22Rv1 (cell line): ENCODE results near the gene MMP28.
A peak's percentile ranks its signal among the peaks of the same experiment; 100 is the strongest.

Experiments
- H3K27ac ChIP-seq: fragments of 450-650 bp; 2 replicates; pipeline ENCODE4 v1.5.1; 2017
- ZFX ChIP-seq: fragments of 450-650 bp; IDR thresholded peaks from 2 replicates; pipeline ENCODE4 v1.6.1; 2017; ENCODE audit warnings: antibody characterized with exemption, borderline replicate concordance
- TF ChIP-seq, protein P1 (sequence below): fragments of 450-650 bp; IDR thresholded peaks from 2 replicates; pipeline ENCODE4 v1.5.1; 2017; ENCODE audit warnings: mild to moderate bottlenecking

MMP28 gene

DNA sequence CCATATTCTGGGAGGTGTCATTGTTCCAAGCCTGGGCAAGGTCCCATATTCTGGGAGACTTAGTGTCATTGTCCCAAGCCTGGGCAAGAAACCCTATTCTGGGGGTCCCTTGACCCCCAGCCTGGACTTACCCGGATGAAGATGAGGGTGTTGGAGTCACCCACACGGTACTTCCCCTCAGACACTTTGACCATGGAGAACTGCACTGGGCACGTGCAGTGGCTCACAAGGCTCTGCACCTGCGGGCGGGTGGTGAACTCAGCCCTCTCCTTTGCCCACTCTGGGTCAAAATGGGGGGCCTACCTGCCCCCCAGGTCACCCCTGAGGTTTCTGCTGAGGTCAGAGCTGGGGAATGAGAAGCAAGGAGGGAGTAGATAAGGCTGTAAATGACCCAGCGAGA is 46.5 kb downstream of the MMP28 start:
- no peak overlapping the region for H3K27ac ChIP-seq
- TF ChIP-seq, protein P1, sequence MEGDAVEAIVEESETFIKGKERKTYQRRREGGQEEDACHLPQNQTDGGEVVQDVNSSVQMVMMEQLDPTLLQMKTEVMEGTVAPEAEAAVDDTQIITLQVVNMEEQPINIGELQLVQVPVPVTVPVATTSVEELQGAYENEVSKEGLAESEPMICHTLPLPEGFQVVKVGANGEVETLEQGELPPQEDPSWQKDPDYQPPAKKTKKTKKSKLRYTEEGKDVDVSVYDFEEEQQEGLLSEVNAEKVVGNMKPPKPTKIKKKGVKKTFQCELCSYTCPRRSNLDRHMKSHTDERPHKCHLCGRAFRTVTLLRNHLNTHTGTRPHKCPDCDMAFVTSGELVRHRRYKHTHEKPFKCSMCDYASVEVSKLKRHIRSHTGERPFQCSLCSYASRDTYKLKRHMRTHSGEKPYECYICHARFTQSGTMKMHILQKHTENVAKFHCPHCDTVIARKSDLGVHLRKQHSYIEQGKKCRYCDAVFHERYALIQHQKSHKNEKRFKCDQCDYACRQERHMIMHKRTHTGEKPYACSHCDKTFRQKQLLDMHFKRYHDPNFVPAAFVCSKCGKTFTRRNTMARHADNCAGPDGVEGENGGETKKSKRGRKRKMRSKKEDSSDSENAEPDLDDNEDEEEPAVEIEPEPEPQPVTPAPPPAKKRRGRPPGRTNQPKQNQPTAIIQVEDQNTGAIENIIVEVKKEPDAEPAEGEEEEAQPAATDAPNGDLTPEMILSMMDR, result no peak
- no peak for TF ChIP-seq ZFX

DNA sequence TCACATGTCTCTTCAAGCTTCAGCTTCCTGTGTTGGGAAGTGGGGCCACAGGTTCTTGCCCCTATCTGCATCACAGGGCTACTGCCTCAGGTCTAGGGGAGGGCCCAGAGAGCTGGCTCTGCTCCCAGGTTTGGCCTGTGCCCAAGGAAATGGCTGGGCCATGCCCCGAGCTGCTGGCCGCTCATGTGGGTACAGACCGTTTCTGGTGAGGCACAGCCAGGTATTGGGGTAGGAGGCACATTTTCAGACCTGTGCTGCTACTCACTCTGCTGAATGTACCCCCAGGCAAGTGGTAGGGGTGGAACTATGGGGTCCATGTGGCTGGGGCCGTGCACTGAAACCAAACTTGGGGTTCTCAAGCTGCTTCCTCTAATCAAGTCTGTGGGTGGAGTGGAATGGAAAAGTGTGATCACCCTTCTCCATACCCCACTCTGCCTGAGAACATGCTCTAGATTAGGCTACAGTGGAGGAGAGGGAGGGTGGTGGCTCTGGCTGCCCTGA is 47.0 kb downstream of the MMP28 start:
- no peak for TF ChIP-seq ZFX
- TF ChIP-seq, protein P1, result no peak
- H3K27ac ChIP-seq, result no peak overlapping the region

DNA sequence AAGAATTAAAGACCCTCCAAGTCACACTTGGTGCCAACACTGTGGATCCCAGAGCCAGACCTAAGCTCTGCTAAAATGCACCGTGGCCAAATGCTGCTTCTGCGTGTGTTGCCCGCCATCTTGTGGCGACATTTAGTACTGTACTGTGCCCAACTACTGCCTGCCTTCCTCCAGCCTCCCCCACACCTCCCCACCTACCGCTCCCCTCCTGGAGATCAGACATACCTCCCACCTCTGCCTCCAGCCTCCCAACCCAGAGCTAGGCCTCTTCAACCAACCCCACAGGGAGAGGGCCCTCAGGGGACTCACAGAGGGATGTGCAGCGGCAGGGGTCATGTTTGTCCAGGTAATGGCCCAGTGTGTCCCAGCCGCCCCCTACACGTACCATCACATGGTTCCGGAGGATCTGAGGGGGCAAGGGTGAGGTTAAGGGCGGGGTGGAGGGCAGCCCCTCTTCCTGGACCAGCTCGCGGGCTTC is 47.9 kb downstream of the MMP28 start:
- TF ChIP-seq, protein P1, result peak; percentile 84
- TF ChIP-seq ZFX, result no peak
- no peak overlapping the region for H3K27ac ChIP-seq

DNA sequence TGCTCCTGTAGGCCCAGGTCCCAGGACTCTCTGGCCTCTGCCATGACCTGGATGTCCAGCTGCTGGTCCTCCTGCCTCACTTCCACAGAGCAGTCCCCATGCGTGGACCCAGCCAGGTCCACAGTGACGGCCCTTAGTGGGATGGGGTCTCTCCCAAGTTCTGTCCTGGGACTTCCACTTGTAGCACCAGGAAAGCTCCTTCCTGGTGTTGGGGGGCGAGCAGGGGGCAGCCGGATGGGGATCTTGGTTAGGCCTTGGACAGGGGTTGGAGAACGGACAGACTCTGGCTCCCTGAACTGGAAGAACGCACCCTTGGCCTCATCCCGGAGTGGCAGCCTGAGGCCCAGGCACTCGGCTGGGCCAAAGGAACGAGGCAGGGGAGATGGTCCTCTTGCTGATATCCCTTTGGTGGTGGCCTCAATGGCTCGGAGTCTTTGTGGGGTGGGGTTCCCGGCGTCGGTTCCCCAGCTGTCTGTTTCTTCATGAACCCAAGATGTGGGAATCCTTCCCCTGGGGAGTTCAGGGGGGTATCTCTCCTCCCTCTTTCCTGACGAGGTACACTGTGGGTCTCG is 49.6 kb downstream of the MMP28 start:
- TF ChIP-seq ZFX, result no peak
- TF ChIP-seq, protein P1, result no peak
- no peak overlapping the region for H3K27ac ChIP-seq

DNA sequence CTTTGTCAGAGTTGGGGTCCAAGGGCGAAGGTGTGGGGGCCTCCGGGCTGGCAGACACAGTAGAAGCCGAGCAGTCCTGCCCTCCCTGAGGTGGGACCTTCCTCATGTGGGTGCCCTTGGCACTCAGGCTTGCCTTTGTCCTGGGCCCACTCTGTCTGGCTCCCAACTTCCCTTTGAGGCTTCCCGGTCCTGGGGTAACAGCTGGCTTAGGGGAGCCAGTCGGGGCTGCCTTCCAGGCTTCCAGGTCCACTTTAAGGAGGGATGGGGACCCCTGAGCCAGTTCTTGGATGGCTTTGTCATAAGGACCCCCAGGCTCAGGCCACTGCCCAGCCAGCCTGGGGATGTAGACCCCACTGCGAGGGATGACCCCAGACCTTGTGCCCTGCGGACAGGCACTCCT is 50.2 kb downstream of the MMP28 start:
- TF ChIP-seq, protein P1, result no peak
- TF ChIP-seq ZFX, result no peak
- no peak overlapping the region for H3K27ac ChIP-seq

DNA sequence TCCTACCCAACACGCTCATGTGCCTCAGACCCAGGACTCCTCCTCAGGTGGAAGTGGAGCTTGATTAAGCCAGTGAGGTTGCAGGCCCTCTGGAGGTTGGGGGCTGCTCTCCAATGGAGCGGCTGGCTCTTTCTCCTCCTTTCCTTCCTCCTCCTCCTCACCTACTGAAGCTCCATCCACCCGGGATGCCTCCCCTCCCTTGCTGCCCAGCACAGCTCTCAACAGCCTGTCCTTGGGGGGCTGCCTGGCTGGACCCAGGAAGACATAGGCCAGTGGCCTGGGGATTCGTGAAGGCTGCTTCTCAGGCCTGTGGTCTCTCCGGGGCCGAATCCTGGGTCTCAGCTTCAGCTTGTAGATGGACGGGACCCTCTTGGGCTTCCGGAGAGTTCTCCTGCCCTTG is 50.6 kb downstream of the MMP28 start:
- TF ChIP-seq, protein P1, result no peak
- TF ChIP-seq ZFX, result no peak
- H3K27ac ChIP-seq, result no peak overlapping the region

DNA sequence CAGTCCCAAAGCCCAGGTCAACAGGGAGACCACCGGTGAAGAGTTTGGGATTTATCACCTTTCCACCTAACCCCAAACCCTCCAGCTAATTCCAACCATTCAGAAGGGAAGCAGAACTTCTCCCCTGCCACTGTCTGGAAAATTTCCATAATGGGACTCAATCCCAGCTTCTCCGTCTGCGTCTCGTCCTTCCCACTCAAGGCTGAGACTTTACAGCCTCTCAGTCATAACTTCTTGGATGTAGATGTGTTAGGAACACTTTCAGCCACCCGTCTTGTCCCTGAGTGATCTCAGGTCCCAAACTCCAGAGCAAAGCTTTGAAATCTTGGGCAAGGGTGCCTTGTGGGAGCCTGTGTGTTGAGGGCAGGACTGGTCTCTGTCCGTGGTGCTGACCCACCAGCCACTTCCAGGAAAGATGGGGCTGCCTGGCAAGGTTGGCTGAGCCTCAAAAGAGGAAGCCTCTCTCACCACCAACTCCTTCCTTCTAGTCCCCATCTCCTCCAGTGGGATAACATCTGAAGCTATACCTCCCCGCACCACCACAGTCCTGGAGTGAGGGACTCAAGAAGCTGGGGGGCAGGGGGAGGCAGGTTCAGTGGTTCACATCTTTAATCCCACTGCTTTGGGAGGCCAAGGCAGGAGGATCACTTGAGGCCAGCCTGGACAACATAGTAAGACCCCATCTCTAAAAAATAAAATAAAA is 51.7 kb downstream of the MMP28 start:
- TF ChIP-seq ZFX, result no peak
- TF ChIP-seq, protein P1, result no peak

More for the DNA sequence above, 51.7 kb downstream of the MMP28 start:
- no peak overlapping the region for H3K27ac ChIP-seq
